CD4-positive, alpha-beta memory T cell (primary cell): ENCODE results near the gene FRA10AC1. TPM values are rescaled to one million over a fixed set of nuclear protein-coding genes. Genes with fewer than 3 reads are reported as not detected.

Experiments
- CTCF ChIA-PET: fragments of 350-600 bp; sonication (Branson Sonifier 250); formaldehyde crosslinking; loops from one replicate; lab custom pipeline; 2021; ENCODE audit warnings: inconsistent platforms; ENCODE audit not compliant: partially characterized antibody; lab: Charles Lee
- POLR2A ChIA-PET: fragments of 350-600 bp; sonication (Branson Sonifier 250); formaldehyde crosslinking; loops from one replicate; lab custom pipeline; 2021; ENCODE audit not compliant: partially characterized antibody; lab: Charles Lee
- DNase-seq, 5 donors: peaks; one replicate each; pipeline versions ENCODE4 v3.0.0 to v3.0.0-alpha.2; 2020 to 2022; ENCODE audit warnings: mixed read lengths in 1 of 5
- H3K27ac ChIP-seq: one replicate; pipeline ENCODE4 v1.7.0; 2013; ENCODE audit warnings: low read depth, low read length
- H3K27me3 ChIP-seq: 2 replicates; pipeline ENCODE4 v1.7.0; 2013; ENCODE audit warnings: mild to moderate bottlenecking, low read length, moderate library complexity; ENCODE audit not compliant: insufficient read depth
- H3K36me3 ChIP-seq: 2 replicates; pipeline ENCODE4 v1.7.0; 2013; ENCODE audit warnings: mild to moderate bottlenecking, low read length, moderate library complexity; ENCODE audit not compliant: insufficient read depth
- H3K4me1 ChIP-seq: 2 replicates; pipeline ENCODE4 v1.7.0; 2013; ENCODE audit warnings: mild to moderate bottlenecking, low read length, moderate library complexity; ENCODE audit not compliant: insufficient read depth
- H3K4me3 ChIP-seq, 2 donors: one replicate each; pipeline ENCODE4 v1.7.0; 2013; ENCODE audit warnings: low read length in 2 of 2, mild to moderate bottlenecking in 1 of 2
- H3K9me3 ChIP-seq, 2 donors: one replicate each; pipeline ENCODE4 v1.7.0; 2013; ENCODE audit warnings: low read length in 2 of 2, control low read depth in 1 of 2; ENCODE audit not compliant: control insufficient read depth in 1 of 2
- H3K27ac Mint-ChIP-seq, 7 donors: one replicate each; pipeline ENCODE4 v1.8.0; 2020 to 2021; ENCODE audit warnings: mixed read lengths in 7 of 7, mild to moderate bottlenecking in 6 of 7, inconsistent platforms in 3 of 7, moderate library complexity in 3 of 7
- H3K27me3 Mint-ChIP-seq, 2 donors: one replicate each; pipeline ENCODE4 v1.8.0; 2020 to 2021; ENCODE audit warnings: mixed read lengths in 2 of 2
- H3K36me3 Mint-ChIP-seq, 2 donors: one replicate each; pipeline ENCODE4 v1.8.0; 2020 to 2021; ENCODE audit warnings: mixed read lengths in 2 of 2, inconsistent platforms in 1 of 2, mild to moderate bottlenecking in 1 of 2
- H3K4me1 Mint-ChIP-seq, 4 donors: one replicate each; pipeline ENCODE4 v1.8.0; 2020 to 2021; ENCODE audit warnings: mixed read lengths in 4 of 4, mild to moderate bottlenecking in 1 of 4
- H3K4me3 Mint-ChIP-seq, 8 donors: one replicate each; pipeline ENCODE4 v1.8.0; 2020 to 2021; ENCODE audit warnings: mixed read lengths in 8 of 8, mild to moderate bottlenecking in 7 of 8, moderate library complexity in 6 of 8, inconsistent platforms in 3 of 8
- H3K9me3 Mint-ChIP-seq, 8 donors: one replicate each; pipeline ENCODE4 v1.8.0; 2020 to 2021; ENCODE audit warnings: mixed read lengths in 8 of 8, mild to moderate bottlenecking in 5 of 8, inconsistent platforms in 3 of 8, moderate library complexity in 1 of 8
- intact Hi-C: fragments of 100-400 bp; cut with micrococcal nuclease; formaldehyde crosslinking; loops from one replicate; pipeline ENCODE4 v1.15.1; 2023
- polyA plus RNA-seq, 2 donors: library from polyadenylated mRNA; unstranded; fragments of 300-500 nt; fragmentation: Illumina TruSeq; gene quantifications; one replicate each; pipeline ENCODE4 v1.2.3, GENCODE V29; 2021
- total RNA-seq, 2 experiments: library from RNA; stranded (reverse); gene quantifications; one replicate each; pipeline ENCODE4 v1.2.3, GENCODE V29; 2021

Gene FRA10AC1, protein sequence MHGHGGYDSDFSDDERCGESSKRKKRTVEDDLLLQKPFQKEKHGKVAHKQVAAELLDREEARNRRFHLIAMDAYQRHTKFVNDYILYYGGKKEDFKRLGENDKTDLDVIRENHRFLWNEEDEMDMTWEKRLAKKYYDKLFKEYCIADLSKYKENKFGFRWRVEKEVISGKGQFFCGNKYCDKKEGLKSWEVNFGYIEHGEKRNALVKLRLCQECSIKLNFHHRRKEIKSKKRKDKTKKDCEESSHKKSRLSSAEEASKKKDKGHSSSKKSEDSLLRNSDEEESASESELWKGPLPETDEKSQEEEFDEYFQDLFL
- total RNA-seq, result 10 to 100 TPM; 21.6 to 32.5 TPM
- polyA plus RNA-seq, result 1 to 10 TPM; 7.1 to 8.6 TPM

DNA sequence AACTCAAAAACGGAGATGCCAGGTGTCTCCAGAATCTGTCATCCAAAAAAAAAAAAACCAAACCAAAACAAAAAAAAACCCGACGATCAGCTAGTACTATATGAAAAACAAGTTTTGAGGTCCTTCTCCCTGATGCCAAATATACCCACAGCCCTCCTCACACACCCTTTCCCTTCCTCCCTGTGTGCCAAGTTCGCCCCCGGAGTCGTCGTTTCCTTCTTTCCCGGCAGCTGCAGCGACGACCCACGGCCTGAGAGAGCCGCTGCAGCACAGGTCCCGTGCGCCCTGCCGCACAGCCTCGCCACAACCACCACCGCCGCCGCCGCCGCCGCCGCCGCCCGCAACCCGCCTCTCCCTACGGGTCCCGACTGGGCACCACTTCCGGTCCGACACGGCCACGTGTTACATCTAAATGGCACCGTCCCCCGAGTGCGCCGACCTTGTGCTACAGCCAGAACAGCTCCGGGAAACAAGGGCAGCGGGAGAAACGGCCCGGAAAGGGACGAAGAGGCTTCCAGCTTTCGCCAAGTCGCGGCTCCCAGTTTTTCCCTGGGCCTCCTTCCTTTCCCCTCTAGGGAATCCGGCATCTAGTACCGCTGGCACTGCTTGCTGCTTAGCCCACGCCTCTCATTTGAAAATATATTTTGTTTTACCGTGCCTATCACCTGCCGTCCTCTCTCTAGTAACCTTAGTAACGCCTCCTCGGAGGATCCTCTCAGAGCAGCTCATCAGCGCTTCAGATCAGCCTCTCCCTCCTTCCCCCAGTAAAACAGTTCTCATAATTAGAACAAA lies at the start of gene FRA10AC1:
TSS of gene FRA10AC1 (minus strand) at position 383 of the 792 bp plus-strand sequence. CDS start 2,486 bp downstream, outside the sequence.
- Mint-ChIP-seq H3K9me3 (no peaks in the 10 kb centered on the region), H3K4me1 (peaks cover 6 to 23% (median 16%) of the 10 kb centered on the region in 4 donors), H3K36me3 (peaks cover 5 to 15% of the 10 kb centered on the region in 2 donors), H3K4me3 (no peak within 1 kb of the TSS), H3K27me3 (no peaks in the 10 kb centered on the region), H3K27ac (no peak within 1 kb of the TSS)
- peak within 1 kb of the TSS; percentile 63 for H3K27ac ChIP-seq
- peaks cover 28% of the 10 kb centered on the region for H3K4me1 ChIP-seq
- peak within 1 kb of the TSS; percentile 78 to 100 for H3K4me3 ChIP-seq
- H3K9me3 ChIP-seq, result no peaks in the 10 kb centered on the region
- peaks cover 6% of the 10 kb centered on the region for H3K36me3 ChIP-seq
- POLR2A ChIA-PET, result interaction anchor here (0.7 to 1.9 kb wide), 15 partner anchors 8 to 1778 kb away, joined by 3 to 8 read pairs (median 4); partner anchors contain the start of genes BTAF1, EXOC6, NOC3L and SLC35G1
- peak; percentile 83 to 89 (median 84) for DNase-seq
- no peaks in the 10 kb centered on the region for H3K27me3 ChIP-seq
- CTCF ChIA-PET, result interaction anchor here (1.0 to 2.5 kb wide), 7 partner anchors 12 to 214 kb away, joined by 3 to 8 read pairs (median 4); no protein-coding TSS in a partner anchor
- intact Hi-C loops, result loop anchor here (1.0 to 10.0 kb wide), 8 partner anchors 114 to 1992 kb away; partner anchors contain the start of genes BTAF1, CEP55, EXOC6 and KIF11

DNA sequence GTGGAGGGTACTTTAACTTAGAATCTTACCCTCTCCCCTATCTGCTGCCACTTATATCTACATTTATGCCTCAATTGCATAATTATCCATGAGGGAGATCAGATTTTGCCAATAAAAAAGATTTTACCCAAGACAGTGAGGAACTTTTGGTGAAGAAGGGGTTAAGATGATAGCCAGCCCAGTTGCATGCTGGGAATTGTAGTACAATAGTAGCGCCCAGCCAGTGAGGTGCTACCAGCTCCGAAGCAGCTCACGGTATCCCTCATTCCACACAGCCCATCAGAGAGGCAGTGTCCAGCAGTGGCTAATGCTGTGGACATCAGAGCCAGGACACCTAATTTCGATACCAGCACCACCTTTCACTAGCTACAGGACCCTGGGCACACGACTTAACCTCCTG lies 49.4 kb upstream of the FRA10AC1 start:
- intact Hi-C loops, result no loop called here
- peaks cover 5 to 11% (median 8%) of the 10 kb centered on the region in 4 donors for H3K4me1 Mint-ChIP-seq
- ChIA-PET POLR2A (no interaction called here), CTCF (no interaction called here)
- no peak overlapping the region for H3K27ac Mint-ChIP-seq
- peaks cover 8 to 15% of the 10 kb centered on the region in 2 donors for H3K27me3 Mint-ChIP-seq
- Histone ChIP-seq H3K27ac (no peak overlapping the region), H3K36me3 (no peaks in the 10 kb centered on the region), H3K4me3 (no peak overlapping the region), H3K9me3 (no peaks in the 10 kb centered on the region), H3K27me3 (no peaks in the 10 kb centered on the region), H3K4me1 (peaks cover 7% of the 10 kb centered on the region)
- H3K4me3 Mint-ChIP-seq, result peak overlapping the region in 7 of 8 donors; percentile 10 to 77 (median 56)
- peak in 3 of 5 donors; percentile 9 to 13 (median 9) for DNase-seq
- no peaks in the 10 kb centered on the region for H3K36me3 Mint-ChIP-seq
- no peaks in the 10 kb centered on the region for H3K9me3 Mint-ChIP-seq

DNA sequence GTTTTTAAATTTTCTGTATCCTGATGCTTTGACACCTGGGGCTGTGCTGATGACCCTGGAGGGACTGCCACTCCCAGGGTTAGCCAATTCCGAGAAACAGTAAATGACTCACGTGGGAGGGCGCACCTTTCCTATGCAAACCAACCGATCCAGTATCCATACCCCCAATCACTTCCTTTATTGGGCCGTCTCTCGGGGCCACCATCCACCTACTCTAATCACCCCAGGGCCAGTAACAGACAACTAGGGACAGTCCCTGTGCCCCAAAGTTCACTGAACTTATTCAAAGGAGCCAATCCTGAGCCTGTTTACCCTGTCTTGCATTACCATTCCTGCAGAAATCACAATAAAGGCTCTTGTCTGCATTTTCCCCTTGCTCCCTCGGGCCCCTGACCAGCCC lies 48.7 kb upstream of the FRA10AC1 start:
- no peak overlapping the region for H3K4me3 ChIP-seq
- no peak overlapping the region for H3K27ac Mint-ChIP-seq
- CTCF ChIA-PET, result no interaction called here
- H3K9me3 Mint-ChIP-seq, result no peaks in the 10 kb centered on the region
- H3K4me1 Mint-ChIP-seq, result peaks cover 5 to 11% (median 8%) of the 10 kb centered on the region in 4 donors
- H3K27me3 Mint-ChIP-seq, result peaks cover 8 to 12% of the 10 kb centered on the region in 2 donors
- H3K27ac ChIP-seq, result no peak overlapping the region
- no peaks in the 10 kb centered on the region for H3K36me3 Mint-ChIP-seq
- H3K9me3 ChIP-seq, result no peaks in the 10 kb centered on the region
- H3K4me1 ChIP-seq, result peaks cover 7% of the 10 kb centered on the region
- H3K27me3 ChIP-seq, result no peaks in the 10 kb centered on the region
- H3K4me3 Mint-ChIP-seq, result no peak overlapping the region
- POLR2A ChIA-PET, result no interaction called here
- intact Hi-C loops, result no loop called here
- DNase-seq, result no peak
- H3K36me3 ChIP-seq, result no peaks in the 10 kb centered on the region

DNA sequence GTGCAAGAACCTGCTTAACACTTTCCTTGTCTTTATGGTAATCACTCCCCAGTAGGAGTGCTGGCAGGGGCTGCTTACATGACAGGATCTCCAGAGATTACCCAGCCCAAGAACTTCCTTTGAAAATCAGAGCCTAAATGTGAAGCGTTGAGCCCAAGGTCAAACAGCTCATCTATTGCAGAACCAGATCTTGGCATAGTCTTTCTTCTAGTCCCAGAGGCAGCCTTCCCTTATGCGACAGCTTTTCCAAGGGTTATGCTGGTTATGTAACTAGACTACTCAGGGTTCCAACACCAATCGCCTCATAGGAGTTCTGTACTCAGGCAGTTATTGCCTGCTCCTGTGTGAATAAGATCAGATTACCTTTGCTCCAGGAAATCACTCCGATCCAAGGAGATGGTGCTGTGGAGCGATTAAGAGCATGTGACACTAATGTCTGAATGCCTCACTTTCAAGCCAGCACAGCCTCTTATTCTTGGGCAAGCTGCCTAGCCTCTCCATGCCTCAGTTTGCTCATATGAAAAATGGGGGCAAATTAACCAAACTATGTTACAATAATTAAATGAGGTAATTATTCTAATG lies 46.9 kb upstream of the FRA10AC1 start:
- Histone ChIP-seq H3K27ac (no peak overlapping the region), H3K4me1 (peaks cover 7% of the 10 kb centered on the region), H3K9me3 (no peaks in the 10 kb centered on the region), H3K4me3 (no peak overlapping the region), H3K36me3 (no peaks in the 10 kb centered on the region), H3K27me3 (no peaks in the 10 kb centered on the region)
- CTCF ChIA-PET, result no interaction called here
- POLR2A ChIA-PET, result no interaction called here
- no peaks in the 10 kb centered on the region for H3K36me3 Mint-ChIP-seq
- no peak overlapping the region for H3K4me3 Mint-ChIP-seq
- no peak for DNase-seq
- peaks cover 5 to 11% (median 8%) of the 10 kb centered on the region in 4 donors for H3K4me1 Mint-ChIP-seq
- H3K27me3 Mint-ChIP-seq, result peaks cover 11 to 12% of the 10 kb centered on the region in 2 donors
- H3K9me3 Mint-ChIP-seq, result no peaks in the 10 kb centered on the region
- intact Hi-C loops, result no loop called here
- no peak overlapping the region for H3K27ac Mint-ChIP-seq

DNA sequence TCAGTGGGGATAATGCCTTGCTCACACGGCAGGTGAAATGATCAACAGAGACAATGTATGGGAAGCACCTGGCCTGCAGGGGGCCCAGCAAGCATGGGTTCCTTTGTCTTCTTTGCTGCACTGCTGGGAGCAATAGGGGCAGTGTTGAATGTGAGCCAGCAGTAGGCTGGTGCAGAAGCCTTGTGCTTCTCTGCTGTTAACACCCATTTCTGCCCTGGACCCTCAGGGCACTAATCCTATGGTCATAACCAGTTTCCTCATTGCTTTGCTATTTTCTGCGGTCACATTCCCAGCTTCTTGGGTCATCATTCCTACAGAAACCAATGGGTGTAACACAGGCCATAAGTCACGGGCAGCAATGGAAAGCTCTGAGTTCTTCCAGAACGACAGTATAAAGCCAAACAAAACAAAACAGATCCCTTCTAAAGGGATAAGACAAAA lies 44.5 kb upstream of the FRA10AC1 start:
- Mint-ChIP-seq H3K27ac (no peak overlapping the region), H3K9me3 (no peaks in the 10 kb centered on the region), H3K4me1 (peaks cover 3 to 6% (median 4%) of the 10 kb centered on the region in 4 donors), H3K36me3 (no peaks in the 10 kb centered on the region), H3K27me3 (peaks cover 10 to 13% of the 10 kb centered on the region in 2 donors), H3K4me3 (no peak overlapping the region)
- no peaks in the 10 kb centered on the region for H3K27me3 ChIP-seq
- H3K36me3 ChIP-seq, result no peaks in the 10 kb centered on the region
- H3K4me3 ChIP-seq, result no peak overlapping the region
- no peaks in the 10 kb centered on the region for H3K9me3 ChIP-seq
- no peak for DNase-seq
- POLR2A ChIA-PET, result no interaction called here
- CTCF ChIA-PET, result no interaction called here
- peaks cover 3% of the 10 kb centered on the region for H3K4me1 ChIP-seq
- H3K27ac ChIP-seq, result no peak overlapping the region
- intact Hi-C loops, result no loop called here

DNA sequence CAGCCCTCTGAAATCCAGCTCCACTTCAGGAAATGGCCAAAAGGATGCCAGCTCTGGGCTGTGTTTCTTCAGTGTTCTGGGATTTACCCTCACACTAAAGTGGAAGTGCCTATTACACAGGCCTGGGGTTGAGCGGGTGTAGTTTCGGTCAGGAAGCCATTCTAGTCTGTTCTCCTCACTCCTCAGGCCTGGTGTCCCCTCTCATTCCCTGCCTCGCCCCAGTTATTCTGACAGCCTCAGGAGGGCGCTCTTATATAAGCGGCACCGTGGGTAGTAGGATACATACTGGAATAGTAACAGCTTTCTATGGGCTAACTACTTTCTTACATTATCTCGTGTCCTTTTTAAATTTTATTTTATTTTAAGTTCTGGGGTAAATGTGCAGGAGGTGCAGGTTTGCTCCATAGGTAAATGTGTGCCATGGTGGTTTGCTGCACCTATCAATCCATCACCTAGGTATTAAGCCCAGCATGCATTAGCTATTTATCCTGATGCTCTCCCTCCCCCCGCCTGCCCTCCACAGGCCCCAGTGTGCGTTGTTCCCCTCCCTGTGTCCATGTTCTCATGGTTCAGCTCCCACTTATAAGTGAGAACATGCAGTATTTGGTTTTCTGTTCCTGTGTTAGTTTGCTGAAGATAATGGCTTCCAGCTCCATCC lies 43.1 kb upstream of the FRA10AC1 start:
- Mint-ChIP-seq H3K4me1 (peaks cover 0 to 3% (median 0%) of the 10 kb centered on the region in 4 donors), H3K27me3 (peaks cover 7 to 8% of the 10 kb centered on the region in 2 donors), H3K4me3 (no peak overlapping the region), H3K36me3 (no peaks in the 10 kb centered on the region), H3K27ac (no peak overlapping the region), H3K9me3 (no peaks in the 10 kb centered on the region)
- intact Hi-C loops, result no loop called here
- DNase-seq, result no peak
- Histone ChIP-seq H3K27me3 (no peaks in the 10 kb centered on the region), H3K9me3 (no peaks in the 10 kb centered on the region), H3K4me1 (no peaks in the 10 kb centered on the region), H3K36me3 (no peaks in the 10 kb centered on the region), H3K4me3 (no peak overlapping the region), H3K27ac (no peak overlapping the region)
- ChIA-PET CTCF (interaction anchor here (1.1 kb wide), 2 partner anchors 175 to 576 kb away, joined by 3 read pairs; no protein-coding TSS in a partner anchor), POLR2A (no interaction called here)
